NCI-H2107 treated with DMSO at 0.1 percent for 48 hours (cell line): Measurements from ENCODE around the gene XPNPEP2.
"Not testable (repeated sequence)": the region's sequence is repeated elsewhere in the genome, so short reads cannot be mapped to it uniquely, and the experiment has no call there.

Experiments used
- DNase-seq: peaks from one replicate; lab custom pipeline; 2025; ENCODE audit not compliant: unreplicated experiment; lab: John Stamatoyannopoulos, UW

Gene XPNPEP2

GRCh38 chrX:129719931-129720530 lies 18.7 kb upstream of the XPNPEP2 start:
- DNase-seq = no peak

- DNase-seq = no peak
These were observed 18.0 kb upstream of the XPNPEP2 start for GRCh38 chrX:129720741-129721140.

GRCh38 chrX:129721414-129721813 lies 17.4 kb upstream of the XPNPEP2 start:
- no peak for DNase-seq

GRCh38 chrX:129721870-129722269 lies 16.9 kb upstream of the XPNPEP2 start:
- no peak for DNase-seq

- DNase-seq = no peak
These were observed 15.3 kb upstream of the XPNPEP2 start for GRCh38 chrX:129723511-129723910.

- no peak for DNase-seq
These were observed 14.0 kb upstream of the XPNPEP2 start for GRCh38 chrX:129724754-129725153.

- peak; percentile 15 for DNase-seq
These were observed 12.3 kb upstream of the XPNPEP2 start for GRCh38 chrX:129726307-129727111.

GRCh38 chrX:129728061-129728460 lies 10.7 kb upstream of the XPNPEP2 start:
- DNase-seq = no peak

GRCh38 chrX:129731228-129731627 lies 7.6 kb upstream of the XPNPEP2 start:
- no peak for DNase-seq

GRCh38 chrX:129732857-129733256 lies 5.9 kb upstream of the XPNPEP2 start:
- no peak for DNase-seq

GRCh38 chrX:129733335-129733734 lies 5.4 kb upstream of the XPNPEP2 start:
- no peak for DNase-seq

- no peak for DNase-seq
These were observed 2.3 kb upstream of the XPNPEP2 start for GRCh38 chrX:129736491-129736890.

- no peak for DNase-seq
These were observed 863 bp upstream of the XPNPEP2 start for GRCh38 chrX:129737916-129738315.

- DNase-seq = no peak
These were observed 799 bp downstream of the XPNPEP2 start for GRCh38 chrX:129739578-129739977.

GRCh38 chrX:129741880-129742758 lies 3.3 kb downstream of the XPNPEP2 start:
- no peak for DNase-seq

- DNase-seq = not testable (repeated sequence)
These were observed 4.0 kb downstream of the XPNPEP2 start for GRCh38 chrX:129742759-129743152.

GRCh38 chrX:129743821-129744220 lies 5.0 kb downstream of the XPNPEP2 start:
- DNase-seq = no peak

GRCh38 chrX:129744861-129745321 lies 6.1 kb downstream of the XPNPEP2 start:
- DNase-seq = no peak

GRCh38 chrX:129746557-129747470 lies 8.0 kb downstream of the XPNPEP2 start:
- no peak for DNase-seq

- DNase-seq = no peak
These were observed 8.8 kb downstream of the XPNPEP2 start for GRCh38 chrX:129747533-129747932.
